Liver (tissue), 9 donors: ENCODE measurements around the gene KMT2B. TPM values are rescaled to one million over a fixed set of nuclear protein-coding genes. Genes with fewer than 3 reads are reported as not detected.

Experiments
- DNase-seq: peaks from one replicate; pipeline ENCODE4 v3.0.0-alpha.2; 2017; ENCODE audit warnings: low spot score
- H3K27ac ChIP-seq, 2 donors: one replicate each; pipeline ENCODE4 v1.7.0; 2013; ENCODE audit warnings: inconsistent platforms in 2 of 2, low read length in 2 of 2, control low read depth in 1 of 2, low read depth in 1 of 2, mild to moderate bottlenecking in 1 of 2
- H3K27me3 ChIP-seq, 4 donors: one replicate each; pipeline versions ENCODE4 v1.6.1 to v1.7.0; 2013; ENCODE audit warnings: low read length in 3 of 4, inconsistent platforms in 1 of 4, mild to moderate bottlenecking in 1 of 4, moderate library complexity in 1 of 4; ENCODE audit not compliant: control insufficient read depth in 4 of 4, insufficient read depth in 4 of 4
- H3K36me3 ChIP-seq, 4 donors: one replicate each; pipeline versions ENCODE4 v1.6.1 to v1.7.0; 2013; ENCODE audit warnings: low read length in 3 of 4, mild to moderate bottlenecking in 3 of 4, low read depth in 1 of 4, moderate library complexity in 1 of 4; ENCODE audit not compliant: control insufficient read depth in 4 of 4, insufficient read depth in 3 of 4
- H3K4me1 ChIP-seq, 4 donors: one replicate each; pipeline versions ENCODE4 v1.6.1 to v1.7.0; 2013; ENCODE audit warnings: low read length in 3 of 4, mild to moderate bottlenecking in 3 of 4, moderate library complexity in 1 of 4; ENCODE audit not compliant: control insufficient read depth in 4 of 4, insufficient read depth in 4 of 4
- H3K4me3 ChIP-seq, 3 donors: one replicate each; pipeline versions ENCODE4 v1.6.1 to v1.7.0; 2013; ENCODE audit warnings: low read length in 3 of 3, control low read depth in 1 of 3, low read depth in 1 of 3, mild to moderate bottlenecking in 1 of 3
- H3K9ac ChIP-seq, 2 donors: one replicate each; pipeline ENCODE4 v1.7.0; 2013; ENCODE audit warnings: low read length in 2 of 2, mild to moderate bottlenecking in 2 of 2, moderate library complexity in 2 of 2, control low read depth in 1 of 2, low read depth in 1 of 2
- H3K9me3 ChIP-seq, 4 donors: one replicate each; pipeline versions ENCODE4 v1.6.1 to v1.7.0; 2013; ENCODE audit warnings: low read length in 3 of 4; ENCODE audit not compliant: control insufficient read depth in 4 of 4
- ATF3 ChIP-seq: IDR thresholded peaks from 2 replicates; pipeline ENCODE4 v1.6.1; 2016; ENCODE audit warnings: antibody characterized with exemption
- CTCF ChIP-seq: fragments of 150-350 bp; IDR thresholded peaks from 2 replicates; pipeline ENCODE4 v1.5.1; 2017; ENCODE audit warnings: improper control_type of control experiment, low read depth, low read length; ENCODE audit not compliant: missing input control
- FOXA1 ChIP-seq: IDR thresholded peaks from 2 replicates; pipeline ENCODE4 v1.6.1; 2016; ENCODE audit warnings: antibody characterized with exemption
- GABPA ChIP-seq, 2 donors: IDR thresholded peaks in 1 of 2; conservative IDR thresholded peaks in 1 of 2; 2 replicates each; pipeline ENCODE4 v1.6.1; 2016; ENCODE audit warnings: antibody characterized with exemption in 2 of 2, mild to moderate bottlenecking in 1 of 2, moderate library complexity in 1 of 2
- HNF4A ChIP-seq, 2 donors: conservative IDR thresholded peaks; 2 replicates each; pipeline ENCODE4 v1.6.1; 2016; ENCODE audit warnings: antibody characterized with exemption in 2 of 2, mild to moderate bottlenecking in 2 of 2
- JUND ChIP-seq, 2 donors: IDR thresholded peaks; 2 replicates each; pipeline ENCODE4 v1.6.1; 2016; ENCODE audit warnings: antibody characterized with exemption in 2 of 2
- NR2F2 ChIP-seq: IDR thresholded peaks from 2 replicates; pipeline ENCODE4 v1.6.1; 2016; ENCODE audit warnings: antibody characterized with exemption
- REST ChIP-seq: IDR thresholded peaks from 2 replicates; pipeline ENCODE4 v1.6.1; 2016; ENCODE audit warnings: antibody characterized with exemption, mild to moderate bottlenecking
- RXRA ChIP-seq, 2 donors: IDR thresholded peaks; 2 replicates each; pipeline ENCODE4 v1.6.1; 2017 to 2018; ENCODE audit warnings: antibody characterized with exemption in 2 of 2, mild to moderate bottlenecking in 1 of 2
- SP1 ChIP-seq: IDR thresholded peaks from 2 replicates; pipeline ENCODE4 v1.6.1; 2018; ENCODE audit warnings: antibody characterized with exemption, mild to moderate bottlenecking
- YY1 ChIP-seq: IDR thresholded peaks from 2 replicates; pipeline ENCODE4 v1.6.1; 2016; ENCODE audit warnings: antibody characterized with exemption, mild to moderate bottlenecking
- ZBTB33 ChIP-seq: IDR thresholded peaks from 2 replicates; pipeline ENCODE4 v1.6.1; 2016; ENCODE audit warnings: antibody characterized with exemption
- WGBS: extraction: QIAGEN DNeasy Blood & Tissue Kit; methylation state at CpG from one replicate; pipeline ENCODE4 v1.1.7; 2013; 5-methylcytosine and 5-hydroxymethylcytosine counted together
- polyA plus RNA-seq, 2 donors: library from polyadenylated mRNA; stranded (reverse) in 1 of 2; unstranded in 1 of 2; fragments of 200-250 nt in 1 of 2; fragments of >200 nt in 1 of 2; fragmentation: Nextera tagmentation in 1 of 2; extraction: Ambion mirVana in 1 of 2; gene quantifications; one replicate each; pipeline versions ENCODE4 v1.2.1 to v1.2.3, GENCODE V29; 2013 to 2015
- total RNA-seq, 2 donors: library from RNA; depleted of rRNA; stranded (reverse); fragments of >200 nt; gene quantifications; one replicate each; pipeline ENCODE4 v1.2.3, GENCODE V29; 2014
- donor health status: healthy.
- donor health status: healthy.
- donor health status: healthy.
- donor health status: healthy.
- donor health status: healthy.

KMT2B gene
- total and polyA plus RNA-seq, 4 donors = 3.7 to 12.1 (median 8.3) TPM

GRCh38 chr19:35729021-35729420 is 11.2 kb downstream of the KMT2B start:
- peaks cover 58 to 95% (median 72%) of the 10 kb centered on the region in 4 donors for H3K36me3 ChIP-seq
- H3K27me3 ChIP-seq = no peaks in the 10 kb centered on the region
- TF ChIP-seq CTCF (no peak), REST (no peak), RXRA (IDR thresholded peaks at IDR 0.05) (no peak), ZBTB33 (no peak)
- no peaks in the 10 kb centered on the region for H3K4me1 ChIP-seq
- H3K9me3 ChIP-seq = no peaks in the 10 kb centered on the region
- no peak overlapping the region for H3K27ac ChIP-seq
- 95% methylated on average over 18 of the region's 18 CpGs for WGBS
- no peak overlapping the region for H3K4me3 ChIP-seq
- H3K9ac ChIP-seq = no peak overlapping the region
- no peak for DNase-seq

GRCh38 chr19:35729763-35730162 is 12.0 kb downstream of the KMT2B start:
- 97% methylated on average over 11 of the region's 11 CpGs for WGBS
- no peak for DNase-seq
- TF ChIP-seq SP1 = no peak
- TF ChIP-seq RXRA (IDR thresholded peaks at IDR 0.05) = no peak
- TF ChIP-seq YY1 = no peak
- TF ChIP-seq ZBTB33 = no peak
- Histone ChIP-seq H3K36me3 (peaks cover 57 to 95% (median 69%) of the 10 kb centered on the region in 4 donors), H3K9me3 (no peaks in the 10 kb centered on the region), H3K4me3 (no peak overlapping the region), H3K27ac (no peak overlapping the region), H3K9ac (no peak overlapping the region), H3K27me3 (no peaks in the 10 kb centered on the region), H3K4me1 (no peaks in the 10 kb centered on the region)

GRCh38 chr19:35730326-35730725 is 12.5 kb downstream of the KMT2B start:
- no peak for DNase-seq
- Histone ChIP-seq H3K9ac (no peak overlapping the region), H3K9me3 (no peaks in the 10 kb centered on the region), H3K36me3 (peaks cover 52 to 94% (median 66%) of the 10 kb centered on the region in 4 donors), H3K27ac (no peak overlapping the region), H3K4me1 (no peaks in the 10 kb centered on the region), H3K27me3 (no peaks in the 10 kb centered on the region), H3K4me3 (no peak overlapping the region)
- WGBS = 96% methylated on average over 18 of the region's 18 CpGs
- TF ChIP-seq CTCF (no peak), NR2F2 (no peak), ZBTB33 (no peak), HNF4A (conservative IDR thresholded peaks at IDR 0.05) (no peak), GABPA (IDR thresholded peaks at IDR 0.05 in 1 of 2, conservative IDR thresholded peaks at IDR 0.05 in 1 of 2) (no peak), SP1 (no peak), RXRA (IDR thresholded peaks at IDR 0.05) (no peak), ATF3 (no peak), JUND (IDR thresholded peaks at IDR 0.05) (no peak), FOXA1 (no peak)
